Peyer's patch (tissue), 4 donors: ENCODE measurements around the gene MORN5. TPM values are rescaled to one million over a fixed set of nuclear protein-coding genes. Genes with fewer than 3 reads are reported as not detected.
A peak's percentile ranks its signal among the peaks of the same experiment; 100 is the strongest.

Experiments
- DNase-seq, 3 donors: peaks; one replicate each; pipeline ENCODE4 v3.0.0-alpha.2; 2017 to 2019
- H3K27ac ChIP-seq, 4 donors: fragments of 200-600 bp; sonication (generic); one replicate each; pipeline ENCODE4 v1.5.1; 2016 to 2019
- H3K27me3 ChIP-seq, 2 donors: fragments of 200-600 bp; sonication (generic); one replicate each; pipeline ENCODE4 v1.5.1; 2019
- H3K36me3 ChIP-seq, 3 donors: fragments of 200-600 bp; sonication (generic); one replicate each; pipeline ENCODE4 v1.5.1; 2016 to 2019
- H3K4me1 ChIP-seq, 4 donors: fragments of 200-600 bp; sonication (generic); one replicate each; pipeline ENCODE4 v1.5.1; 2016 to 2019
- H3K4me3 ChIP-seq, 4 donors: fragments of 200-600 bp; sonication (generic); 1 replicate in 3 of 4; 2 replicates in 1 of 4; pipeline ENCODE4 v1.5.1; 2016 to 2019; ENCODE audit warnings: mild to moderate bottlenecking in 1 of 4
- H3K9me3 ChIP-seq, 4 donors: fragments of 200-600 bp; sonication (generic); one replicate each; pipeline ENCODE4 v1.5.1; 2016 to 2019; ENCODE audit warnings: mild to moderate bottlenecking in 1 of 4
- POLR2A ChIP-seq, 2 donors: fragments of 450-650 bp; IDR thresholded peaks; one replicate each; pipeline ENCODE4 v1.5.1; 2017; ENCODE audit warnings: antibody characterized with exemption in 2 of 2, mild to moderate bottlenecking in 2 of 2, moderate library complexity in 2 of 2
- total RNA-seq, 4 donors: library from RNA; depleted of rRNA; stranded (reverse); fragments of >200 nt; gene quantifications; one replicate each; pipeline ENCODE4 v1.1.0, GENCODE V29; 2016
- TF ChIP-seq, protein P1 (sequence below), 6 experiments: fragments of 450-650 bp in 4 of 6; fragments of 200-600 bp in 2 of 6; sonication (generic) in 1 of 6; IDR thresholded peaks; one replicate each; pipeline ENCODE4 v1.5.1; 2017 to 2019; ENCODE audit warnings: antibody characterized with exemption in 6 of 6, mild to moderate bottlenecking in 3 of 6, moderate library complexity in 1 of 6

Gene MORN5
- total RNA-seq, 4 donors from 2014 or later, result not detected

DNA sequence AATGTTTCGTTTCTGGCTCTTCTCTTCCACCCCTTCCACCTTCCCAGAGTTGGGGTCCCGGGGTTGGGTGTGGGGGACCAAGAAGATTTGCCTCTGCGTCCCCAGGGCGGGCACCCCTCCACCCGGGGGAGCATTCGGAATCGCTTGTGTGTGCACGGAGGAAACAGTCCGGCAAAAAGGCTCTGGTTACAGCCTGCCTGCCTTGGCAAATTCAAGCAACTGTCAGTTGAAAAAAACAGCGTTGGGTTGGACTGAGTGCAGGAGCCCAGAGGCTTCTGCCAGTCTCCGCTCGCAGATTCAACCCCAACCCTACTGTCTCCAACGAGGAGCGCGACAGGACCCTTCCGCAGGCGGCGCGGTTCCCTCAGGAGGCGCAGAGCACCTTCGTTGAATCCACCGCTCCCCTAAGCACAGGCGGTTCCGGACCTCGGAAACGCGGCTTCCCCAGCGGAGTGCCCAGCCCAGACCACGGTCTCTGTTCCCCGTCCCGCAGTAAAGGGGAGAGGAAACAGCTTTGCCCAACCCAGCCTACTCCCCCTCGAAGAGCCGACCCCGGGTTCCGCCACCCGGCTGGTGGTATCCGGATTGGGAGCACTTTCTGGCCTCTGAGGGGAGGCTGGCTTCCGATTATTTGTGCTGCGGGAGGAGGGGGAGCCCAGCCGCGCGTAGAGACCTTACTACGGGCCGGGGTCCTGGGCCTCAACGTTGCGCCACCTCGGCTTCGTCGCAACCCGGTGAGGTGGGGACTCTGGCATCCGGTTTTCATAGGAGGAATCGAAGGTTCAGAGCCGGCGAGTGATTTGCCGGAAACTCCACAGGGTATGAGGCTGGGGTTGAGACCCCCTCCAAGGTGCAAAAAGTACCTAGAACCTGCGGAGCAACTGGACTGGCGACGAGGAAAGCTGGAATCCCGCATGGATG is 59.5 kb downstream of the MORN5 start:
- peak overlapping the region in 3 of 4 donors; percentile 12 to 23 (median 20) for H3K4me3 ChIP-seq
- peaks cover 0 to 43% of the 10 kb centered on the region in 2 donors for H3K27me3 ChIP-seq
- no peak overlapping the region for H3K27ac ChIP-seq
- peak in 1 of 3 donors; percentile 44 for DNase-seq
- no peaks in the 10 kb centered on the region for H3K36me3 ChIP-seq
- TF ChIP-seq, protein P1, sequence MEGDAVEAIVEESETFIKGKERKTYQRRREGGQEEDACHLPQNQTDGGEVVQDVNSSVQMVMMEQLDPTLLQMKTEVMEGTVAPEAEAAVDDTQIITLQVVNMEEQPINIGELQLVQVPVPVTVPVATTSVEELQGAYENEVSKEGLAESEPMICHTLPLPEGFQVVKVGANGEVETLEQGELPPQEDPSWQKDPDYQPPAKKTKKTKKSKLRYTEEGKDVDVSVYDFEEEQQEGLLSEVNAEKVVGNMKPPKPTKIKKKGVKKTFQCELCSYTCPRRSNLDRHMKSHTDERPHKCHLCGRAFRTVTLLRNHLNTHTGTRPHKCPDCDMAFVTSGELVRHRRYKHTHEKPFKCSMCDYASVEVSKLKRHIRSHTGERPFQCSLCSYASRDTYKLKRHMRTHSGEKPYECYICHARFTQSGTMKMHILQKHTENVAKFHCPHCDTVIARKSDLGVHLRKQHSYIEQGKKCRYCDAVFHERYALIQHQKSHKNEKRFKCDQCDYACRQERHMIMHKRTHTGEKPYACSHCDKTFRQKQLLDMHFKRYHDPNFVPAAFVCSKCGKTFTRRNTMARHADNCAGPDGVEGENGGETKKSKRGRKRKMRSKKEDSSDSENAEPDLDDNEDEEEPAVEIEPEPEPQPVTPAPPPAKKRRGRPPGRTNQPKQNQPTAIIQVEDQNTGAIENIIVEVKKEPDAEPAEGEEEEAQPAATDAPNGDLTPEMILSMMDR (IDR thresholded peaks at IDR 0.05), result no peak
- TF ChIP-seq POLR2A (IDR thresholded peaks at IDR 0.05), result no peak
- no peaks in the 10 kb centered on the region for H3K9me3 ChIP-seq
- H3K4me1 ChIP-seq, result peaks cover 0 to 28% (median 4%) of the 10 kb centered on the region in 4 donors

- TF ChIP-seq, protein P1 (IDR thresholded peaks at IDR 0.05), result no peak
- TF ChIP-seq POLR2A (IDR thresholded peaks at IDR 0.05), result no peak
- Histone ChIP-seq H3K9me3 (no peaks in the 10 kb centered on the region), H3K36me3 (no peaks in the 10 kb centered on the region), H3K4me3 (peak overlapping the region in 3 of 4 donors; percentile 12 to 23 (median 20)), H3K27ac (no peak overlapping the region), H3K27me3 (peaks cover 0 to 39% of the 10 kb centered on the region in 2 donors), H3K4me1 (peaks cover 0 to 25% (median 4%) of the 10 kb centered on the region in 4 donors)
- no peak for DNase-seq
These were observed 60.4 kb downstream of the MORN5 start for GRCh38 chr9:122219856-122220672.

- Histone ChIP-seq H3K4me1 (peaks cover 0 to 26% (median 4%) of the 10 kb centered on the region in 4 donors), H3K36me3 (no peaks in the 10 kb centered on the region), H3K9me3 (no peaks in the 10 kb centered on the region), H3K4me3 (no peak overlapping the region), H3K27ac (no peak overlapping the region), H3K27me3 (peaks cover 0 to 43% of the 10 kb centered on the region in 2 donors)
- no peak for DNase-seq
- TF ChIP-seq, protein P1 (IDR thresholded peaks at IDR 0.05), result no peak
- TF ChIP-seq POLR2A (IDR thresholded peaks at IDR 0.05), result no peak
These were observed 61.0 kb downstream of the MORN5 start for GRCh38 chr9:122220673-122221182.

- peak in 1 of 3 donors; percentile 25 for DNase-seq
- no peak overlapping the region for H3K4me3 ChIP-seq
- no peaks in the 10 kb centered on the region for H3K9me3 ChIP-seq
- no peak for TF ChIP-seq POLR2A (IDR thresholded peaks at IDR 0.05)
- TF ChIP-seq, protein P1 (IDR thresholded peaks at IDR 0.05), result no peak
- H3K27me3 ChIP-seq, result peaks cover 0 to 49% of the 10 kb centered on the region in 2 donors
- no peaks in the 10 kb centered on the region for H3K36me3 ChIP-seq
- H3K27ac ChIP-seq, result no peak overlapping the region
- H3K4me1 ChIP-seq, result peaks cover 0 to 31% (median 4%) of the 10 kb centered on the region in 4 donors
These were observed 61.6 kb downstream of the MORN5 start for GRCh38 chr9:122221183-122221811.

DNA sequence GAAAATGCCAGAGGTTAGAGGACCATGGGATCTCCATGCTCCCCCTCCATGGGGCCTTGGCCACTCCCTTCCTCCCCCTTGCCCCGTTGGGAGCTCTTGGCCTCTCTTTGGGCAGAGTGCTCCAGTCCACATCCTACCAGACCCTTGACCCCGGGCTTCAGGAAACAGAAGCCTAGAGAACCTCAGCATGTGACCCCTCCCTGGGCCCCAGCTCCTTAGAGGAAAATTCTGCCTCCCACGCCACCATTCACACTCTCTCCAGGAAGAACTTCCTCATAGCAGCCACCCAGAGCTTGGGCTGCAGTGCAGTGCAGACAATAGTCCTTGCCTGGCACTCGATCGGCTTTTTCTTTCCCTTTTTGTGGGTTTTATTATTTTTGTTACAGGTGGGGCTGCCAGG is 63.1 kb downstream of the MORN5 start:
- DNase-seq, result peak in 1 of 3 donors; percentile 6
- H3K4me3 ChIP-seq, result no peak overlapping the region
- no peak overlapping the region for H3K27ac ChIP-seq
- H3K36me3 ChIP-seq, result no peaks in the 10 kb centered on the region
- peaks cover 0 to 62% of the 10 kb centered on the region in 2 donors for H3K27me3 ChIP-seq
- H3K9me3 ChIP-seq, result no peaks in the 10 kb centered on the region
- TF ChIP-seq, protein P1 (IDR thresholded peaks at IDR 0.05), result no peak
- TF ChIP-seq POLR2A (IDR thresholded peaks at IDR 0.05), result no peak
- H3K4me1 ChIP-seq, result peaks cover 0 to 42% (median 5%) of the 10 kb centered on the region in 4 donors
